ENCODE data around the gene IL33.

- TF ChIP-seq CTCF (conservative IDR thresholded peaks at IDR 0.05; ENCODE audit: low read length) (no peak), EZH2phosphoT487 (IDR thresholded peaks at IDR 0.05; ENCODE audit: borderline replicate concordance, low read depth, low read length) (no peak)
Observed at GRCh38 chr9:6195714-6196360, 19.8 kb upstream of the IL33 start.
